Activated CD4-positive, alpha-beta T cell treated with anti-CD3 and anti-CD28 coated beads for 36 hours (primary cell): ENCODE results near the gene SHANK2. TPM values are rescaled to one million over a fixed set of nuclear protein-coding genes. Genes with fewer than 3 reads are reported as not detected.
"Not testable (repeated sequence)": the region's sequence is repeated elsewhere in the genome, so short reads cannot be mapped to it uniquely, and the experiment has no call there.

Experiments used
- ATAC-seq: fragments of 200-7000 bp; cut with Tn5 transposase; one replicate; pipeline ENCODE4 v1.10.0; 2021; ENCODE audit warnings: mild to moderate bottlenecking, moderate library complexity
- CTCF ChIA-PET: fragments of 350-600 bp; sonication (Branson Sonifier 250); formaldehyde crosslinking; loops from one replicate; lab custom pipeline; 2021; ENCODE audit warnings: antibody characterized with exemption; lab: Charles Lee
- POLR2A ChIA-PET: fragments of 350-600 bp; sonication (Branson Sonifier 250); formaldehyde crosslinking; loops from one replicate; lab custom pipeline; 2021; ENCODE audit warnings: antibody characterized with exemption, inconsistent platforms; lab: Charles Lee
- DNase-seq: peaks from one replicate; pipeline ENCODE4 v3.0.0-alpha.2; 2020
- H3K27ac Mint-ChIP-seq: one replicate; pipeline ENCODE4 v1.8.0; 2021; ENCODE audit warnings: mixed read lengths
- H3K27me3 Mint-ChIP-seq: one replicate; pipeline ENCODE4 v1.8.0; 2021; ENCODE audit warnings: mixed read lengths
- H3K36me3 Mint-ChIP-seq: one replicate; pipeline ENCODE4 v1.8.0; 2021; ENCODE audit warnings: low read depth, mixed read lengths
- H3K4me1 Mint-ChIP-seq: one replicate; pipeline ENCODE4 v1.8.0; 2021; ENCODE audit warnings: mixed read lengths
- H3K4me3 Mint-ChIP-seq: one replicate; pipeline ENCODE4 v1.8.0; 2021; ENCODE audit warnings: mild to moderate bottlenecking, moderate library complexity, mixed read lengths
- H3K9me3 Mint-ChIP-seq: one replicate; pipeline ENCODE4 v1.8.0; 2021; ENCODE audit warnings: low read depth, mixed read lengths
- intact Hi-C, 2 experiments: fragments of 100-400 bp; cut with DNase I in 1 of 2; cut with micrococcal nuclease in 1 of 2; formaldehyde crosslinking; loops; one replicate each; pipeline versions ENCODE4 v1.14.2 to v1.15.1; 2022 to 2024; cut with DNase I, micrococcal nuclease
- total RNA-seq, 2 experiments: library from RNA; stranded (reverse); gene quantifications; one replicate each; pipeline ENCODE4 v1.2.3, GENCODE V29; 2021

The SHANK2 gene
- total RNA-seq, 2 experiments from 2014 or later: not detected

DNA sequence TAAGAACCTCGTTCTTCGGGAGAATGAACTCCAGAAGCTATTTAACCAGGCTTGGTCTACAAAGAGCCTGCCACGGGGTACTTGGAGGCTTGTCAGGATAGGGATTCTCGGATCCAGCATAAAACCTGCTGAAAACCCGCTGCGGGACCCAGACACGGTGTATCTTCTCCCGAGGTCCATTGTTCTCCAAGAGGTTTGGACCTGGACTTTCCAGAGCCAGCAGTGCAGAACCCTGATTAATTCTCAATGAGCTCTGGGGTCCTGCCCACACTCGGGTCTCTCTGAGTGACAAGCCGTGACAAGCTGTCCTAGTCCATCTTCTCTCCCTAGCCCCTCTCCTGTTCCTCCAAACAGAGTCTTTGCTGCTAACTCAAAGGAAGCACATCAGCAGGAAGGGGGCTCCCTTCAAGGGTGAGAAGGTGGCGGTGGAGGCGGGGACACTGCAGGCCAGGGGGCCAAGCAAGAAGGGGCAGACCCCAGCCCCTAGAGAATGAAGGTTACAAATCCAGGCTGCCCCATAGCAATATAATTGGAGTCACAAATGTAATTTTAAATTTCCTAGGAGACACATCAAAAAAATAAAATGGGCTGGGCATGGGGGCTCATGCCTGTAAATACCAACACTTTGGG, 12.2 kb downstream of the SHANK2 start:
- Mint-ChIP-seq H3K4me3 (no peak overlapping the region), H3K27ac (no peak overlapping the region), H3K27me3 (peaks cover 14% of the 10 kb centered on the region), H3K9me3 (no peaks in the 10 kb centered on the region), H3K4me1 (no peaks in the 10 kb centered on the region), H3K36me3 (no peaks in the 10 kb centered on the region)
- no peak for DNase-seq
- intact Hi-C loops: no loop called here
- no peak for ATAC-seq
- POLR2A ChIA-PET: no interaction called here
- CTCF ChIA-PET: interaction anchor here (0.6 to 0.7 kb wide), 2 partner anchors 36 to 484 kb away, joined by 3 to 4 read pairs; no protein-coding TSS in a partner anchor

GRCh38 chr11:71239581-71239980, 12.8 kb downstream of the SHANK2 start:
- intact Hi-C loops: no loop called here
- no peak for ATAC-seq
- no peaks in the 10 kb centered on the region for H3K4me1 Mint-ChIP-seq

GRCh38 chr11:71238941-71239340, 13.4 kb downstream of the SHANK2 start:
- Mint-ChIP-seq H3K27ac (no peak overlapping the region), H3K9me3 (no peaks in the 10 kb centered on the region), H3K4me1 (no peaks in the 10 kb centered on the region), H3K27me3 (peaks cover 12% of the 10 kb centered on the region), H3K4me3 (no peak overlapping the region), H3K36me3 (no peaks in the 10 kb centered on the region)
- ChIA-PET CTCF (no interaction called here), POLR2A (no interaction called here)
- ATAC-seq: no peak
- no peak for DNase-seq
- intact Hi-C loops: no loop called here

More at GRCh38 chr11:71239581-71239980, 12.8 kb downstream of the SHANK2 start:
- ChIA-PET POLR2A (no interaction called here), CTCF (interaction anchor here (0.7 kb wide), 1 partner anchor 36 kb away, joined by 4 read pairs; no protein-coding TSS in a partner anchor)
- Mint-ChIP-seq H3K27ac (no peak overlapping the region), H3K4me3 (no peak overlapping the region), H3K9me3 (no peaks in the 10 kb centered on the region), H3K27me3 (peaks cover 14% of the 10 kb centered on the region), H3K36me3 (no peaks in the 10 kb centered on the region)
- no peak for DNase-seq

- intact Hi-C loops: no loop called here
- no peaks in the 10 kb centered on the region for H3K36me3 Mint-ChIP-seq
- CTCF ChIA-PET: no interaction called here
Measured at GRCh38 chr11:71238285-71238875, 14.0 kb downstream of the SHANK2 start.

GRCh38 chr11:71237853-71238252, 14.5 kb downstream of the SHANK2 start:
- no peak overlapping the region for H3K4me3 Mint-ChIP-seq
- no peak overlapping the region for H3K27ac Mint-ChIP-seq
- intact Hi-C loops: no loop called here
- H3K36me3 Mint-ChIP-seq: no peaks in the 10 kb centered on the region
- DNase-seq (no peak), ATAC-seq (no peak)
- no peaks in the 10 kb centered on the region for H3K9me3 Mint-ChIP-seq
- CTCF ChIA-PET: no interaction called here
- peaks cover 12% of the 10 kb centered on the region for H3K27me3 Mint-ChIP-seq
- H3K4me1 Mint-ChIP-seq: no peaks in the 10 kb centered on the region
- POLR2A ChIA-PET: no interaction called here

More at GRCh38 chr11:71238285-71238875, 14.0 kb downstream of the SHANK2 start:
- POLR2A ChIA-PET: no interaction called here
- H3K27ac Mint-ChIP-seq: no peak overlapping the region
- DNase-seq (no peak), ATAC-seq (no peak)
- no peak overlapping the region for H3K4me3 Mint-ChIP-seq
- H3K4me1 Mint-ChIP-seq: no peaks in the 10 kb centered on the region
- peaks cover 12% of the 10 kb centered on the region for H3K27me3 Mint-ChIP-seq
- H3K9me3 Mint-ChIP-seq: no peaks in the 10 kb centered on the region

- DNase-seq: no peak
- no peaks in the 10 kb centered on the region for H3K4me1 Mint-ChIP-seq
- H3K36me3 Mint-ChIP-seq: no peaks in the 10 kb centered on the region
- H3K27me3 Mint-ChIP-seq: peaks cover 11% of the 10 kb centered on the region
- ChIA-PET POLR2A (no interaction called here), CTCF (interaction anchor here (0.6 kb wide), 1 partner anchor 723 kb away, joined by 3 read pairs; no protein-coding TSS in a partner anchor)
- no peak overlapping the region for H3K4me3 Mint-ChIP-seq
- no peaks in the 10 kb centered on the region for H3K9me3 Mint-ChIP-seq
- intact Hi-C loops: no loop called here
- no peak overlapping the region for H3K27ac Mint-ChIP-seq
- no peak for ATAC-seq
Measured at GRCh38 chr11:71236836-71237475, 15.4 kb downstream of the SHANK2 start.

GRCh38 chr11:71235719-71236118, 16.7 kb downstream of the SHANK2 start:
- H3K4me3 Mint-ChIP-seq: no peak overlapping the region
- POLR2A ChIA-PET: no interaction called here
- intact Hi-C loops: no loop called here
- H3K9me3 Mint-ChIP-seq: no peaks in the 10 kb centered on the region
- no peak overlapping the region for H3K27ac Mint-ChIP-seq
- no peaks in the 10 kb centered on the region for H3K36me3 Mint-ChIP-seq
- H3K27me3 Mint-ChIP-seq: peaks cover 6% of the 10 kb centered on the region
- DNase-seq (no peak), ATAC-seq (no peak)
- no peaks in the 10 kb centered on the region for H3K4me1 Mint-ChIP-seq
- CTCF ChIA-PET: no interaction called here

- H3K36me3 Mint-ChIP-seq, H3K27ac Mint-ChIP-seq, H3K9me3 Mint-ChIP-seq, H3K4me1 Mint-ChIP-seq, intact Hi-C loops, H3K4me3 Mint-ChIP-seq, DNase-seq, CTCF ChIA-PET, H3K27me3 Mint-ChIP-seq, ATAC-seq, POLR2A ChIA-PET: not testable (repeated sequence)
Measured at GRCh38 chr11:71233896-71234852, 18.2 kb downstream of the SHANK2 start.

GRCh38 chr11:71232364-71232763, 20.0 kb downstream of the SHANK2 start:
- H3K27ac Mint-ChIP-seq: no peak overlapping the region
- ATAC-seq (no peak), DNase-seq (no peak)
- H3K4me3 Mint-ChIP-seq: no peak overlapping the region
- ChIA-PET CTCF (no interaction called here), POLR2A (no interaction called here)
- no peaks in the 10 kb centered on the region for H3K36me3 Mint-ChIP-seq
- H3K27me3 Mint-ChIP-seq: peaks cover 14% of the 10 kb centered on the region
- no peaks in the 10 kb centered on the region for H3K4me1 Mint-ChIP-seq
- intact Hi-C loops: no loop called here
- peaks cover 6% of the 10 kb centered on the region for H3K9me3 Mint-ChIP-seq

DNA sequence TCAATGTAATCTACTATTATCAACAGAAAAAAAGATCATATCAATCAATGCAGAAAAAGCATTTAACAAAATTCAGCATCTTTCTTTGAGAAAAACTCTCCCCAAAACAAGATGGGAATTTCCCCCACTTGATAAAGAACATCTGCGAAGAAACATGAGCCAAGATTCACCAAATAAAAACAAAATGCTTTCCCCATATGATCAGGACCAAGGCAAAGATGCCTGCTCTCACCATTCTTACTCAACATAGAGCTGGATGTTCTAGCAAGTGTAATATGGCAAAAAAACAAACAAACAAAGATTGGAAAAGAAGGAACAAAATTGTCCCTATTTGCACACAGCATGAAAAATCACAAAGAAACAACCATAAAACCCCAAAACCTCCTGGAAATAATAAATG, 23.4 kb downstream of the SHANK2 start:
- DNase-seq: no peak
- intact Hi-C loops: no loop called here
- ChIA-PET POLR2A (no interaction called here), CTCF (no interaction called here)
- peaks cover 20% of the 10 kb centered on the region for H3K9me3 Mint-ChIP-seq
- H3K4me1 Mint-ChIP-seq: no peaks in the 10 kb centered on the region
- H3K27ac Mint-ChIP-seq: no peak overlapping the region
- no peak for ATAC-seq
- no peaks in the 10 kb centered on the region for H3K36me3 Mint-ChIP-seq
- peaks cover 10% of the 10 kb centered on the region for H3K27me3 Mint-ChIP-seq
- H3K4me3 Mint-ChIP-seq: no peak overlapping the region

DNA sequence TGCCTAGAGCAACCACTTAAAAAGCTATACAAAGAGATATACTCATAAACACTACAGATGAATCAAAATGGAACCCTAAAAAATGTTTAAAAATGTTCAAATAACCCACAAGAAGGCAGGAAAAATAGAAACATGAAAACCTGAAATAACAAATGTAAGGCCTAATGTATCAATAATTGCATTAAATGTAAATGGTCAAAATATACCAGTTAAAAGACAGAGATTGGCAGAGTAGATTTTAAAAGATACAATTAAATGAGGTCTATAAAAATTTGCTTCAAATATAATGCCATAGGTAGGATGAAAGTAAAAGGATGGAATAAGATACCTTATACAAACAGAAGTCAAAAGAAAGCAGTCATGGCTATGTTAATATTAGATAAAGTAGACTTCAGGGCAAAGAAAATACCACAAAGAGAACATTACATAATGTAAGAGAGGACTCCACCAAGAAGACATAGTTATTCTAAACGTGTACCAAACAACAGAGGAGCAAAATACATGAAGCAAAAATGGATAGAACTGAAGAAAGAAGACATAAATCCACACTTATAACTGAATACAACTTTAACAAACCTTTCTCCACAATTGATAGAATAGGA, 25.2 kb downstream of the SHANK2 start:
- H3K4me1 Mint-ChIP-seq: no peaks in the 10 kb centered on the region
- ATAC-seq: no peak
- no peak for DNase-seq
- peaks cover 20% of the 10 kb centered on the region for H3K9me3 Mint-ChIP-seq
- intact Hi-C loops: no loop called here
- no peak overlapping the region for H3K27ac Mint-ChIP-seq
- ChIA-PET POLR2A (no interaction called here), CTCF (no interaction called here)
- H3K27me3 Mint-ChIP-seq: peaks cover 10% of the 10 kb centered on the region
- H3K4me3 Mint-ChIP-seq: no peak overlapping the region
- no peaks in the 10 kb centered on the region for H3K36me3 Mint-ChIP-seq
